SH-SY5Y (cell line): ENCODE data around the gene ZFTA.

Experiments used
- GATA2 ChIP-seq: IDR thresholded peaks from 2 replicates; pipeline ENCODE4 v1.6.1; 2011; ENCODE audit warnings: mild to moderate bottlenecking, low read depth, low read length
- GATA3 ChIP-seq: IDR thresholded peaks from 2 replicates; pipeline ENCODE4 v1.6.1; 2011; ENCODE audit warnings: low read depth, mild to moderate bottlenecking, low read length, moderate library complexity

GRCh38 chr11:63804259-63804658 is 35.7 kb upstream of the ZFTA start:
- TF ChIP-seq GATA2 (no peak), GATA3 (no peak)
